Stimulated activated CD8-positive, alpha-beta memory T cell treated with anti-CD3 and anti-CD28 coated beads, Interleukin-7, amount 100 ng/mL, for 1 hour (primary cell): Measurements from ENCODE around the gene MYCN.
"Not testable (repeated sequence)": the region's sequence is repeated elsewhere in the genome, so short reads cannot be mapped to it uniquely, and the experiment has no call there.

Source experiments
- DNase-seq, 2 donors: peaks; one replicate each; pipeline ENCODE4 v3.0.0-alpha.2; 2020; ENCODE audit warnings: low read depth in 2 of 2

Gene MYCN

GRCh38 chr2:15939854-15940660 lies at the start of gene MYCN:
Gene MYCN, plus strand, starts transcription at chr2:15940550. Its CDS starts 1,515 bp downstream, at chr2:15942065.
- DNase-seq, result no peak

GRCh38 chr2:15890936-15891905 lies 49.1 kb upstream of the MYCN start:
- no peak for DNase-seq

GRCh38 chr2:15892151-15892880 lies 48.0 kb upstream of the MYCN start:
- no peak for DNase-seq

- DNase-seq, result no peak
Measured at GRCh38 chr2:15893085-15893484, 47.3 kb upstream of the MYCN start.

GRCh38 chr2:15893689-15894480 lies 46.5 kb upstream of the MYCN start:
- DNase-seq, result no peak

- no peak for DNase-seq
Measured at GRCh38 chr2:15894481-15895144, 45.7 kb upstream of the MYCN start.

- no peak for DNase-seq
Measured at GRCh38 chr2:15895615-15896469, 44.5 kb upstream of the MYCN start.

GRCh38 chr2:15896859-15897258 lies 43.5 kb upstream of the MYCN start:
- no peak for DNase-seq

GRCh38 chr2:15897431-15898098 lies 42.8 kb upstream of the MYCN start:
- no peak for DNase-seq

- no peak for DNase-seq
Measured at GRCh38 chr2:15899327-15899612, 41.1 kb upstream of the MYCN start.

- no peak for DNase-seq
Measured at GRCh38 chr2:15899751-15900493, 40.4 kb upstream of the MYCN start.

GRCh38 chr2:15901095-15901807 lies 39.1 kb upstream of the MYCN start:
- no peak for DNase-seq

- no peak for DNase-seq
Measured at GRCh38 chr2:15901808-15902130, 38.6 kb upstream of the MYCN start.

GRCh38 chr2:15903910-15904309 lies 36.4 kb upstream of the MYCN start:
- not testable (repeated sequence) for DNase-seq

GRCh38 chr2:15905267-15905645 lies 35.1 kb upstream of the MYCN start:
- no peak for DNase-seq

GRCh38 chr2:15905986-15906491 lies 34.3 kb upstream of the MYCN start:
- no peak for DNase-seq

GRCh38 chr2:15906778-15907177 lies 33.6 kb upstream of the MYCN start:
- no peak for DNase-seq
